ENCODE results near the gene MRTO4. TPM values are rescaled to one million over a fixed set of nuclear protein-coding genes. Genes with fewer than 3 reads are reported as not detected.

MRTO4 gene
- polyA plus RNA-seq, 4 donors, result 28.0 to 31.4 (median 30.3) TPM

DNA sequence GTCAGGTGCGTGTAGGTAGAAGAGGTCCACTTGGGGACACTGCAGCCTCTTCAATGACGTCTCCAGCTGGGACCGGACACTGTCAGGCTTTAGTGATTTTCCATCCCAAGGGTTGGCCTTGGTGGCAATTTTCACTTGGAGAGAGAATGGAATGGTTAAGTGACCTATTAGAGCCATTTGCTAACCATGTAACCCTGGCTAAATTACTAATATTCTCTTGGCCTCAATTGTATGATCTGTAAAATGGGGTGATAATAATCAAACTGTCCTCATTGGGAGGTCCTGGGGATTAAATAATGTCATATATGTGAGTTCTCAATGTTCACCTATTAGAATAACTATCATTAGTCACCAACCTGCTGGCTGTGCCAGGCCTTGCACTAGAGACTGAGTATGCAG lies 56.9 kb downstream of the MRTO4 start:
- no peak for DNase-seq (ENCODE audit: low read depth in 4 of 4, low spot score in 2 of 4)

- no peak for DNase-seq (ENCODE audit: low read depth in 4 of 4, low spot score in 2 of 4)
Measured at GRCh38 chr1:19309123-19309813, 57.7 kb downstream of the MRTO4 start.

Other genes starting within 250 kb of the MRTO4 start
- 100 to 1,000 TPM in 3 of 4 donors, 10 to 100 TPM in 1; 99.6 to 159 (median 126) TPM for gene UBR4, start 41.5 kb upstream of the MRTO4 start, polyA plus RNA-seq (ENCODE audit: insufficient read length in 4 of 4)
- 10 to 100 TPM; 40.6 to 56.1 (median 48.8) TPM for gene EMC1, start 281 bp upstream of the MRTO4 start, polyA plus RNA-seq (ENCODE audit: insufficient read length in 4 of 4)
- gene AKR7A3, start 37.0 kb downstream of the MRTO4 start, polyA plus RNA-seq (ENCODE audit: insufficient read length in 4 of 4), result 1 to 10 TPM in 3 of 4 donors, under 1 TPM in 1; 0.87 to 3.3 (median 2.0) TPM
- 100 to 1,000 TPM in 1 of 4 donors, 10 to 100 TPM in 3; 76.7 to 107 (median 87.1) TPM for gene AKR7A2, start 60.3 kb downstream of the MRTO4 start, polyA plus RNA-seq (ENCODE audit: insufficient read length in 4 of 4)
- gene SLC66A1, start 60.5 kb downstream of the MRTO4 start, polyA plus RNA-seq (ENCODE audit: insufficient read length in 4 of 4), result 10 to 100 TPM in 3 of 4 donors, 1 to 10 TPM in 1; 9.6 to 18.3 (median 15.1) TPM
- gene CAPZB, start 233.7 kb downstream of the MRTO4 start, polyA plus RNA-seq (ENCODE audit: insufficient read length in 4 of 4), result 100 to 1,000 TPM; 225 to 279 (median 246) TPM